Breast epithelium (tissue), 3 donors: ENCODE measurements around the gene EFHC2.

Experiments used
- CTCF ChIP-seq, 3 donors: fragments of 450-650 bp; IDR thresholded peaks; one replicate each; pipeline ENCODE4 v1.5.1; 2016 to 2017; ENCODE audit warnings: antibody characterized with exemption in 3 of 3, mild to moderate bottlenecking in 3 of 3, moderate library complexity in 3 of 3
- POLR2A ChIP-seq: fragments of 450-650 bp; IDR thresholded peaks from one replicate; pipeline ENCODE4 v1.6.1; 2016; ENCODE audit warnings: antibody characterized with exemption, mild to moderate bottlenecking, moderate library complexity
- POLR2AphosphoS5 ChIP-seq, 3 donors: sonication (generic); formaldehyde crosslinking; IDR thresholded peaks; one replicate each; pipeline ENCODE4 v1.6.1; 2017; ENCODE audit warnings: antibody characterized with exemption in 3 of 3

- TF ChIP-seq CTCF (IDR thresholded peaks at IDR 0.05) (no peak), POLR2A (no peak), POLR2AphosphoS5 (IDR thresholded peaks at IDR 0.05) (no peak)
These were observed 170.3 kb downstream of the EFHC2 start for GRCh38 chrX:44173219-44173618.
